GM23338 (cell line): Measurements from ENCODE around the gene ANO6. TPM values are rescaled to one million over a fixed set of nuclear protein-coding genes. Genes with fewer than 3 reads are reported as not detected.

ENCODE experiments used
- ATAC-seq: fragments of 200-7000 bp; cut with Tn5 transposase; 3 replicates; pipeline ENCODE4 v1.9.1; 2020
- DNase-seq: peaks from one replicate; pipeline ENCODE4 v3.0.0-alpha.2; 2015; ENCODE audit warnings: low spot score
- H2AFZ ChIP-seq: fragments of 200-600 bp; sonication (generic); 2 replicates; pipeline ENCODE4 v1.8.0; 2016; ENCODE audit warnings: antibody characterized with exemption, mild to moderate bottlenecking, moderate library complexity
- H3F3A ChIP-seq: fragments of 200-600 bp; sonication (generic); replicated peaks from 2 replicates; pipeline ENCODE4 v1.8.0; 2017; ENCODE audit warnings: antibody characterized with exemption, mixed run types, low read depth
- H3K27ac ChIP-seq: fragments of 200-600 bp; sonication (generic); 2 replicates; pipeline ENCODE4 v1.6.1; 2016; ENCODE audit warnings: low read depth
- H3K27me3 ChIP-seq: fragments of 200-600 bp; sonication (generic); 2 replicates; pipeline ENCODE4 v1.8.0; 2016; ENCODE audit warnings: mild to moderate bottlenecking, mixed run types, moderate library complexity; ENCODE audit not compliant: insufficient read depth
- H3K36me3 ChIP-seq: fragments of 200-600 bp; sonication (generic); 2 replicates; pipeline ENCODE4 v1.8.0; 2016; ENCODE audit warnings: mild to moderate bottlenecking; ENCODE audit not compliant: insufficient read depth
- H3K4me1 ChIP-seq: fragments of 200-600 bp; sonication (generic); 2 replicates; pipeline ENCODE4 v1.8.0; 2016; ENCODE audit warnings: mild to moderate bottlenecking, moderate library complexity; ENCODE audit not compliant: insufficient read depth
- H3K4me2 ChIP-seq: fragments of 200-600 bp; sonication (generic); 2 replicates; pipeline ENCODE4 v1.7.1; 2017; ENCODE audit warnings: mixed run types
- H3K4me3 ChIP-seq: fragments of 200-600 bp; sonication (generic); 2 replicates; pipeline ENCODE4 v1.6.1; 2016; ENCODE audit warnings: mixed run types
- H3K79me2 ChIP-seq: fragments of 200-600 bp; sonication (generic); replicated peaks from 2 replicates; pipeline ENCODE4 v1.8.0; 2017; ENCODE audit warnings: mild to moderate bottlenecking; ENCODE audit not compliant: insufficient read depth
- H3K9me2 ChIP-seq: fragments of 200-600 bp; sonication (generic); 2 replicates; pipeline ENCODE4 v1.8.0; 2017; ENCODE audit not compliant: insufficient read depth
- H4K20me1 ChIP-seq: fragments of 200-600 bp; sonication (generic); replicated peaks from 2 replicates; pipeline ENCODE4 v1.8.0; 2017; ENCODE audit warnings: mild to moderate bottlenecking; ENCODE audit not compliant: insufficient read depth
- H3K27ac Mint-ChIP-seq: 2 replicates; pipeline ENCODE4 v1.8.0; 2020; ENCODE audit warnings: inconsistent platforms, mild to moderate bottlenecking, moderate library complexity, mixed read lengths
- H3K27me3 Mint-ChIP-seq: 3 replicates; pipeline ENCODE4 v1.8.0; 2022; ENCODE audit warnings: low read depth, mild to moderate bottlenecking, moderate library complexity, mixed read lengths, inconsistent platforms; ENCODE audit not compliant: insufficient read depth, poor library complexity
- H3K36me3 Mint-ChIP-seq: 3 replicates; pipeline ENCODE4 v1.8.0; 2021; ENCODE audit warnings: low read depth, mild to moderate bottlenecking, inconsistent platforms, moderate library complexity, mixed read lengths
- H3K4me1 Mint-ChIP-seq: 3 replicates; pipeline ENCODE4 v1.8.0; 2020; ENCODE audit warnings: mild to moderate bottlenecking, inconsistent platforms, mixed read lengths
- H3K4me3 Mint-ChIP-seq: 3 replicates; pipeline ENCODE4 v1.8.0; 2021; ENCODE audit warnings: moderate library complexity, mild to moderate bottlenecking, inconsistent platforms, mixed read lengths
- H3K9me3 Mint-ChIP-seq: 3 replicates; pipeline ENCODE4 v1.8.0; 2020; ENCODE audit warnings: moderate library complexity, mild to moderate bottlenecking, inconsistent platforms, mixed read lengths
- CREB1 ChIP-seq: fragments of 250-450 bp; sonication (Bioruptor Pico); IDR thresholded peaks from 2 replicates; pipeline ENCODE4 v1.5.0; 2020; ENCODE audit warnings: low read depth, mild to moderate bottlenecking, moderate library complexity
- CTCF ChIP-seq, 2 experiments: fragments of 200-600 bp in 1 of 2; sonication (generic) in 1 of 2; conservative IDR thresholded peaks; 2 replicates each; pipeline versions ENCODE4 v1.5.1 to v1.6.1; 2016 to 2017; ENCODE audit warnings: antibody characterized with exemption in 2 of 2, low read depth in 2 of 2, mild to moderate bottlenecking in 2 of 2, moderate library complexity in 1 of 2
- ETS1 ChIP-seq: IDR thresholded peaks from 2 replicates; pipeline ENCODE4 v1.6.1; 2016; ENCODE audit warnings: antibody characterized with exemption
- EZH2 ChIP-seq: fragments of 200-600 bp; sonication (generic); IDR thresholded peaks from one replicate; pipeline ENCODE4 v1.8.0; 2017; ENCODE audit warnings: antibody characterized with exemption, mild to moderate bottlenecking, low read depth; ENCODE audit not compliant: unreplicated experiment
- EZH2phosphoT487 ChIP-seq: fragments of 200-600 bp; sonication (generic); IDR thresholded peaks from one replicate; pipeline ENCODE4 v1.8.1; 2018; ENCODE audit warnings: antibody characterized with exemption; ENCODE audit not compliant: unreplicated experiment
- JUNB ChIP-seq: IDR thresholded peaks from one replicate; pipeline ENCODE4 v1.6.1; 2016; ENCODE audit warnings: antibody characterized with exemption; ENCODE audit not compliant: unreplicated experiment
- NANOG ChIP-seq: IDR thresholded peaks from 2 replicates; pipeline ENCODE4 v1.6.1; 2016; ENCODE audit warnings: antibody characterized with exemption, borderline replicate concordance
- POLR2AphosphoS5 ChIP-seq: IDR thresholded peaks from 2 replicates; pipeline ENCODE4 v1.6.1; 2016; ENCODE audit warnings: antibody characterized with exemption, low read depth
- REST ChIP-seq: IDR thresholded peaks from one replicate; pipeline ENCODE4 v1.6.1; 2018; ENCODE audit warnings: antibody characterized with exemption; ENCODE audit not compliant: unreplicated experiment
- STAT1 ChIP-seq: IDR thresholded peaks from one replicate; pipeline ENCODE4 v1.6.1; 2016; ENCODE audit warnings: antibody characterized with exemption; ENCODE audit not compliant: unreplicated experiment
- ZNF114 ChIP-seq: fragments of 250-450 bp; sonication (Bioruptor Pico); IDR thresholded peaks from 2 replicates; pipeline ENCODE4 v1.5.0; 2020; ENCODE audit warnings: mild to moderate bottlenecking, moderate library complexity
- ZNF331 ChIP-seq: fragments of 250-450 bp; sonication (Bioruptor Pico); IDR thresholded peaks from 2 replicates; pipeline ENCODE4 v1.5.0; 2020; ENCODE audit warnings: low read depth, mild to moderate bottlenecking, moderate library complexity
- ZNF462 ChIP-seq: fragments of 250-450 bp; sonication (Bioruptor Pico); IDR thresholded peaks from 2 replicates; pipeline ENCODE4 v1.5.0; 2020; ENCODE audit warnings: mild to moderate bottlenecking, moderate library complexity
- polyA plus RNA-seq: library from polyadenylated mRNA; unstranded; fragments of >200 nt; fragmentation: Nextera tagmentation; extraction: Ambion mirVana; gene quantifications from 2 replicates; pipeline ENCODE4 v1.2.1, GENCODE V29; 2016
- total RNA-seq: library from RNA; depleted of rRNA; stranded (reverse); fragments of >200 nt; shearing (Covaris generic); gene quantifications from 2 replicates; pipeline ENCODE4 v1.2.3, GENCODE V29; 2014

The ANO6 gene
- total and polyA plus RNA-seq, 2 experiments from 2014 or later: 21.1 to 48.9 TPM

- Mint-ChIP-seq H3K27ac (no peak overlapping the region), H3K4me3 (no peak overlapping the region), H3K9me3 (peaks cover 2% of the 10 kb centered on the region), H3K27me3 (peaks cover 5% of the 10 kb centered on the region), H3K36me3 (peaks cover 9% of the 10 kb centered on the region), H3K4me1 (peaks cover 42% of the 10 kb centered on the region)
- Histone ChIP-seq H3K4me2 (no peak overlapping the region), H2AFZ (no peak overlapping the region), H3K79me2 (no peaks in the 10 kb centered on the region), H4K20me1 (no peaks in the 10 kb centered on the region), H3K4me1 (peaks cover 25% of the 10 kb centered on the region), H3F3A (no peaks in the 10 kb centered on the region), H3K9me2 (peaks cover 2% of the 10 kb centered on the region; the same call in 1 of the 2 replicates), H3K27me3 (peaks cover 19% of the 10 kb centered on the region; the same call in 1 of the 2 replicates), H3K4me3 (no peak overlapping the region), H3K36me3 (no peaks in the 10 kb centered on the region), H3K27ac (no peak overlapping the region)
- DNase-seq (peak; percentile 44), ATAC-seq (peak; percentile 10; the same call in 2 of the 3 replicates)
- TF ChIP-seq EZH2 (no peak), JUNB (no peak), NANOG (no peak), ZNF114 (CRISPR knock-in tag) (no peak), EZH2phosphoT487 (no peak), ZNF462 (CRISPR knock-in tag) (no peak), CTCF (conservative IDR thresholded peaks at IDR 0.05; ENCODE audit: low read depth in 2 of 2) (no peak), ZNF331 (CRISPR knock-in tag) (no peak), POLR2AphosphoS5 (no peak), REST (no peak), ETS1 (no peak), STAT1 (no peak), CREB1 (CRISPR knock-in tag) (no peak)
Observed at GRCh38 chr12:45435945-45436710, 220.2 kb downstream of the ANO6 start.
